ENCODE results near the gene CD93. TPM values are rescaled to one million over a fixed set of nuclear protein-coding genes. Genes with fewer than 3 reads are reported as not detected.

The CD93 gene
- total and polyA plus RNA-seq, 2 of the 8 experiments (the other 6 are each of a cell fraction or from before 2014, with no cell fraction given) = under 0.01 to 0.07 TPM

DNA sequence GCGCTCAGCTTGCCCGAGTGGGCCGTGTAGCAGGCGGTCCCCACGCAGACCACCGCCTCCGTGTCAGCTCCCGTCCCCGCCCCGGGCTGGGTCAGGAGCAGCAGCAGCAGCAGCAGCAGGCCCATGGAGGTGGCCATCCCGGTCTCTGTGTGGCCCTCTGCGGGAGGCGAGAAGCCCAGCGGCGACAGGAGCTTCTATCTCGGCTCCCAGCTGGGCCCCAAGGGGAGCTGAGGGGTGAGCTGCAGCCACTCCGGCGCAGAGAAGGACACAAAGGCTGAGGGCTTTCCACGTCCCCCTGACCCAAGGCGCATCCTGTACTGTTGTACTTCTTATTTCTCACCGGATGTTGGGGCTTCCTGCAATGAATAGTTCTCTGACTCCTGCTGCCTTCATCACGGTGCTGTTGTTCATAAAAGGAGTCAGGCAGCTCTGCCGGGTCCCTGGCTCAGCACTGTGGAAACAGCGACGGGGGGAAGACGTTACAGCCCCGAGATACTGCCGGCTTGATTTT, at the start of gene CD93 (continued):
- TF ChIP-seq, protein P1, sequence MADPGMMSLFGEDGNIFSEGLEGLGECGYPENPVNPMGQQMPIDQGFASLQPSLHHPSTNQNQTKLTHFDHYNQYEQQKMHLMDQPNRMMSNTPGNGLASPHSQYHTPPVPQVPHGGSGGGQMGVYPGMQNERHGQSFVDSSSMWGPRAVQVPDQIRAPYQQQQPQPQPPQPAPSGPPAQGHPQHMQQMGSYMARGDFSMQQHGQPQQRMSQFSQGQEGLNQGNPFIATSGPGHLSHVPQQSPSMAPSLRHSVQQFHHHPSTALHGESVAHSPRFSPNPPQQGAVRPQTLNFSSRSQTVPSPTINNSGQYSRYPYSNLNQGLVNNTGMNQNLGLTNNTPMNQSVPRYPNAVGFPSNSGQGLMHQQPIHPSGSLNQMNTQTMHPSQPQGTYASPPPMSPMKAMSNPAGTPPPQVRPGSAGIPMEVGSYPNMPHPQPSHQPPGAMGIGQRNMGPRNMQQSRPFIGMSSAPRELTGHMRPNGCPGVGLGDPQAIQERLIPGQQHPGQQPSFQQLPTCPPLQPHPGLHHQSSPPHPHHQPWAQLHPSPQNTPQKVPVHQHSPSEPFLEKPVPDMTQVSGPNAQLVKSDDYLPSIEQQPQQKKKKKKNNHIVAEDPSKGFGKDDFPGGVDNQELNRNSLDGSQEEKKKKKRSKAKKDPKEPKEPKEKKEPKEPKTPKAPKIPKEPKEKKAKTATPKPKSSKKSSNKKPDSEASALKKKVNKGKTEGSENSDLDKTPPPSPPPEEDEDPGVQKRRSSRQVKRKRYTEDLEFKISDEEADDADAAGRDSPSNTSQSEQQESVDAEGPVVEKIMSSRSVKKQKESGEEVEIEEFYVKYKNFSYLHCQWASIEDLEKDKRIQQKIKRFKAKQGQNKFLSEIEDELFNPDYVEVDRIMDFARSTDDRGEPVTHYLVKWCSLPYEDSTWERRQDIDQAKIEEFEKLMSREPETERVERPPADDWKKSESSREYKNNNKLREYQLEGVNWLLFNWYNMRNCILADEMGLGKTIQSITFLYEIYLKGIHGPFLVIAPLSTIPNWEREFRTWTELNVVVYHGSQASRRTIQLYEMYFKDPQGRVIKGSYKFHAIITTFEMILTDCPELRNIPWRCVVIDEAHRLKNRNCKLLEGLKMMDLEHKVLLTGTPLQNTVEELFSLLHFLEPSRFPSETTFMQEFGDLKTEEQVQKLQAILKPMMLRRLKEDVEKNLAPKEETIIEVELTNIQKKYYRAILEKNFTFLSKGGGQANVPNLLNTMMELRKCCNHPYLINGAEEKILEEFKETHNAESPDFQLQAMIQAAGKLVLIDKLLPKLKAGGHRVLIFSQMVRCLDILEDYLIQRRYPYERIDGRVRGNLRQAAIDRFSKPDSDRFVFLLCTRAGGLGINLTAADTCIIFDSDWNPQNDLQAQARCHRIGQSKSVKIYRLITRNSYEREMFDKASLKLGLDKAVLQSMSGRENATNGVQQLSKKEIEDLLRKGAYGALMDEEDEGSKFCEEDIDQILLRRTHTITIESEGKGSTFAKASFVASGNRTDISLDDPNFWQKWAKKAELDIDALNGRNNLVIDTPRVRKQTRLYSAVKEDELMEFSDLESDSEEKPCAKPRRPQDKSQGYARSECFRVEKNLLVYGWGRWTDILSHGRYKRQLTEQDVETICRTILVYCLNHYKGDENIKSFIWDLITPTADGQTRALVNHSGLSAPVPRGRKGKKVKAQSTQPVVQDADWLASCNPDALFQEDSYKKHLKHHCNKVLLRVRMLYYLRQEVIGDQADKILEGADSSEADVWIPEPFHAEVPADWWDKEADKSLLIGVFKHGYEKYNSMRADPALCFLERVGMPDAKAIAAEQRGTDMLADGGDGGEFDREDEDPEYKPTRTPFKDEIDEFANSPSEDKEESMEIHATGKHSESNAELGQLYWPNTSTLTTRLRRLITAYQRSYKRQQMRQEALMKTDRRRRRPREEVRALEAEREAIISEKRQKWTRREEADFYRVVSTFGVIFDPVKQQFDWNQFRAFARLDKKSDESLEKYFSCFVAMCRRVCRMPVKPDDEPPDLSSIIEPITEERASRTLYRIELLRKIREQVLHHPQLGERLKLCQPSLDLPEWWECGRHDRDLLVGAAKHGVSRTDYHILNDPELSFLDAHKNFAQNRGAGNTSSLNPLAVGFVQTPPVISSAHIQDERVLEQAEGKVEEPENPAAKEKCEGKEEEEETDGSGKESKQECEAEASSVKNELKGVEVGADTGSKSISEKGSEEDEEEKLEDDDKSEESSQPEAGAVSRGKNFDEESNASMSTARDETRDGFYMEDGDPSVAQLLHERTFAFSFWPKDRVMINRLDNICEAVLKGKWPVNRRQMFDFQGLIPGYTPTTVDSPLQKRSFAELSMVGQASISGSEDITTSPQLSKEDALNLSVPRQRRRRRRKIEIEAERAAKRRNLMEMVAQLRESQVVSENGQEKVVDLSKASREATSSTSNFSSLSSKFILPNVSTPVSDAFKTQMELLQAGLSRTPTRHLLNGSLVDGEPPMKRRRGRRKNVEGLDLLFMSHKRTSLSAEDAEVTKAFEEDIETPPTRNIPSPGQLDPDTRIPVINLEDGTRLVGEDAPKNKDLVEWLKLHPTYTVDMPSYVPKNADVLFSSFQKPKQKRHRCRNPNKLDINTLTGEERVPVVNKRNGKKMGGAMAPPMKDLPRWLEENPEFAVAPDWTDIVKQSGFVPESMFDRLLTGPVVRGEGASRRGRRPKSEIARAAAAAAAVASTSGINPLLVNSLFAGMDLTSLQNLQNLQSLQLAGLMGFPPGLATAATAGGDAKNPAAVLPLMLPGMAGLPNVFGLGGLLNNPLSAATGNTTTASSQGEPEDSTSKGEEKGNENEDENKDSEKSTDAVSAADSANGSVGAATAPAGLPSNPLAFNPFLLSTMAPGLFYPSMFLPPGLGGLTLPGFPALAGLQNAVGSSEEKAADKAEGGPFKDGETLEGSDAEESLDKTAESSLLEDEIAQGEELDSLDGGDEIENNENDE (IDR thresholded peaks at IDR 0.05; ENCODE audit: insufficient replicate concordance, low read length) = no peak
- TF ChIP-seq CBX5 (IDR thresholded peaks at IDR 0.05; ENCODE audit: low read depth, low read length) (no peak), MAFK (IDR thresholded peaks at IDR 0.05; ENCODE audit: low read depth, low read length) (no peak), BACH1 (IDR thresholded peaks at IDR 0.05; ENCODE audit: low read length) (no peak), GTF2F1 (IDR thresholded peaks at IDR 0.05; ENCODE audit: borderline replicate concordance, low read depth, low read length) (no peak), CTBP2 (IDR thresholded peaks at IDR 0.05; ENCODE audit: borderline replicate concordance, insufficient read depth, insufficient read length, low read length) (no peak)
- TF ChIP-seq, protein P2, sequence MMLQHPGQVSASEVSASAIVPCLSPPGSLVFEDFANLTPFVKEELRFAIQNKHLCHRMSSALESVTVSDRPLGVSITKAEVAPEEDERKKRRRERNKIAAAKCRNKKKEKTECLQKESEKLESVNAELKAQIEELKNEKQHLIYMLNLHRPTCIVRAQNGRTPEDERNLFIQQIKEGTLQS (IDR thresholded peaks at IDR 0.05; ENCODE audit: insufficient read depth, low read depth, low read length) = no peak

All from H1 (cell line).